GM13976 (cell line): ENCODE results near the gene ADK.

Experiments
- DNase-seq: peaks from one replicate; pipeline ENCODE4 v3.0.0; 2012; ENCODE audit warnings: low spot score
- in situ Hi-C: fragments of 300-500 bp; cut with MboI; formaldehyde crosslinking; loops from one replicate; pipeline ENCODE4 v1.12.0; 2022; ENCODE audit warnings: low sequenced_read_pairs, mixed read lengths, inconsistent platforms; ENCODE audit not compliant: unreplicated experiment
- TF ChIP-seq, protein P1 (sequence below): IDR thresholded peaks from 2 replicates; pipeline ENCODE4 v1.5.1; 2012; ENCODE audit warnings: borderline replicate concordance, mild to moderate bottlenecking; ENCODE audit not compliant: insufficient read depth; ENCODE audit errors: extremely low read depth, missing control alignments, control extremely low read depth

Gene ADK

DNA sequence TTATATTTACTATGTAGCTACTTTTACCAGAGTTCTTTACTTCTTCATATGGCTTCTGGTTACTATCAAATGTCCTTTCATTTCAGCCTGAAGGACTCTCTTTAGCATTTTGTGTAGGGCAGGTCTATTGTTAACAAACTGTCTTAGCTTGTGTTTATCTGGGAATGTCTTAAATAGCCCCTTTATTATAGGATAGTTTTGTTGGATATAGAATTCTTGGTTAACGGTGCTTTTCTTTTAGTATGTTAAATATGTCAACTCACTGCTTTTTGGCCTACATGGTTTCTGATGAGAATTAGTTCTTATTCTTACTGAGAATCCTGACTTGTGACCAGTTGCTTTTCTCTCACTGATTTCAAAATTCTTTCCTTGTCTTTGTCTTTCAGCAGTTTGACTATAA is 169.0 kb downstream of the ADK start:
- no peak for DNase-seq
- in situ Hi-C loops: no loop called here
- TF ChIP-seq, protein P1, sequence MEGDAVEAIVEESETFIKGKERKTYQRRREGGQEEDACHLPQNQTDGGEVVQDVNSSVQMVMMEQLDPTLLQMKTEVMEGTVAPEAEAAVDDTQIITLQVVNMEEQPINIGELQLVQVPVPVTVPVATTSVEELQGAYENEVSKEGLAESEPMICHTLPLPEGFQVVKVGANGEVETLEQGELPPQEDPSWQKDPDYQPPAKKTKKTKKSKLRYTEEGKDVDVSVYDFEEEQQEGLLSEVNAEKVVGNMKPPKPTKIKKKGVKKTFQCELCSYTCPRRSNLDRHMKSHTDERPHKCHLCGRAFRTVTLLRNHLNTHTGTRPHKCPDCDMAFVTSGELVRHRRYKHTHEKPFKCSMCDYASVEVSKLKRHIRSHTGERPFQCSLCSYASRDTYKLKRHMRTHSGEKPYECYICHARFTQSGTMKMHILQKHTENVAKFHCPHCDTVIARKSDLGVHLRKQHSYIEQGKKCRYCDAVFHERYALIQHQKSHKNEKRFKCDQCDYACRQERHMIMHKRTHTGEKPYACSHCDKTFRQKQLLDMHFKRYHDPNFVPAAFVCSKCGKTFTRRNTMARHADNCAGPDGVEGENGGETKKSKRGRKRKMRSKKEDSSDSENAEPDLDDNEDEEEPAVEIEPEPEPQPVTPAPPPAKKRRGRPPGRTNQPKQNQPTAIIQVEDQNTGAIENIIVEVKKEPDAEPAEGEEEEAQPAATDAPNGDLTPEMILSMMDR: no peak

DNA sequence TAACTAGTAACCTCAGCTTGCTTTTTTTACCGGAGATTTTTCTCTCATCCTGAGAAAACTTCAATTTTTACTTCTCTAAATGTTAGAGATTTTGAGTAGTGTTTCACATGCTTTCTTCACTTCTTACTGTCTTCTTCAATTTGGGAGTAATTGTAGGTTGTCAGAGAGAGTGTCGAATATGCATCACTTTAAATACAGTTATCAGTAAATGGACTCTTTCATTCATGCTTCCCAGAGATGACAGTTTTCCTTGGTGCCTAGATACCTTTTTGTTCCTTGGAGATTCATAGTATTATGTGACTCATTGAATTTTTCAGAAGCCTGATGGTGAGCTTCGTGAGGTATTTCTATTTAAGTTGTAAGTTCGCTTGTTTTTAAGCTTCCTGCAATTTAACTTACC is 169.7 kb downstream of the ADK start:
- no peak for DNase-seq
- in situ Hi-C loops: no loop called here
- TF ChIP-seq, protein P1: no peak

GRCh38 chr10:74322141-74322540 is 171.1 kb downstream of the ADK start:
- in situ Hi-C loops: no loop called here
- TF ChIP-seq, protein P1: no peak

DNA sequence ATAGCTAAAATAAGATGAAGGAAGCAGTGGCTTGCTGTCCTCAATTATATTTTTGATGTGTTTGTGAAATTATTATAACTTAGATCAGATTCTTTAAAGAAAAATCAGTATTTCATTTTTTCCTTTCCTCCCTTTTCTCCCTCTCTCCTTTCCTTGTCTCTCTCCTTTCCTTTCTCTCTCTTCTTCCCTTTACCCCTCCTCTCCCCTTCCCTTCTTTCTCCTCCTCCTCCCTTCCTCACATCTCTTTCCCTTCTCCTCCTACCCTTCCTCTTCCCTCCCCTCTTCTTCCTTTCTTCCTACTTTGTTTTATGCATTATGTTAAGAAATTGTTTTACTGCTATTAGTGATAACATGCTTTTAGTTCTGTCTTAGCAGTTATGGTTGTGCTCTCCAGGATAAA is 171.5 kb downstream of the ADK start:
- in situ Hi-C loops: no loop called here

More at GRCh38 chr10:74322141-74322540, 171.1 kb downstream of the ADK start:
- DNase-seq: no peak

DNA sequence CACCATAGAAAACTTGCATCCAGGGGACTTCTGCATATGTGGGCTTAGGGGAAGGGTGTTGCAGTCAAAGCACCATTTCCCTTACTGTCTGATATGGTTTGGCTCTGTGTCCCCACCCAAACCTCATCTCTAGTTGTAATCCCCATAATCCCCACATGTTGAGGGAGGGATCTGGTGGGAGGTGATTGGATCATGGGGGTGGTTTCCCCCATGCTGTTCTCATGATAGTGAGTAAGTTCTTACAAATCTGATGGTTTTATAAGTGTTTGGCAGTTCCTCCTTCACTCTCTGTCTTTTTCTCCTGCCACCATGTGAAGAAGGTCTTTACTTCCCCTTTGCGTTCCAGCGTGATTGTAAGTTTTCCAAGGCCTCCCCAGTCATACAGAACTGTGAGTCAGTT is 177.4 kb downstream of the ADK start:
- DNase-seq: no peak
- in situ Hi-C loops: no loop called here

More for the DNA sequence above, 171.5 kb downstream of the ADK start:
- no peak for DNase-seq
- TF ChIP-seq, protein P1: no peak

GRCh38 chr10:74329873-74330272 is 178.9 kb downstream of the ADK start:
- TF ChIP-seq, protein P1: no peak
- in situ Hi-C loops: no loop called here
- no peak for DNase-seq

More for the DNA sequence above, 177.4 kb downstream of the ADK start:
- TF ChIP-seq, protein P1: no peak

DNA sequence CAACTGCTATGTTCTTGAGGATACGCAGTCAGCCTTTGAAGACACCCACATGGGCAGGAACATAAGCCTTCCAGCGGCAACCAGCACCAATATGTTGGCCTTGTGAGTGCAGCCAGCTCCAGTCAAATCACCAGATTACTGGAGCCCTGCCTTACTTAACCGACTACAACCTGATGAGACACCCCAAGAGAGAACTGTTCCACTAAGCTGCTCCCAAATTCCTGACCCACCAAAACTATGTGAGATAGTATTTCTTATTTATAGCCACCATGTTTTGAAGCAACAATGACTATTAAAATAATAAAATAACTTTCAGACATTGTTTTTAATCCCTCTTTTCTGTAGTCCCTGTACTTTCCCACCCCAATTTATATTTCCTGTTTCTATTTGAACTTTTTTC is 179.6 kb downstream of the ADK start:
- no peak for DNase-seq
- in situ Hi-C loops: no loop called here
- TF ChIP-seq, protein P1: no peak
